IMR-90 (cell line): ENCODE measurements around the gene SARM1. TPM values are rescaled to one million over a fixed set of nuclear protein-coding genes. Genes with fewer than 3 reads are reported as not detected.

Source experiments
- ATAC-seq: fragments of 200-7000 bp; cut with Tn5 transposase; 2 replicates; pipeline ENCODE4 v1.9.1; 2020; ENCODE audit warnings: low read depth, mild to moderate bottlenecking, moderate library complexity
- BruUV-seq: library from RNA; stranded (reverse); fragments of 400-500 nt; replicated peaks from 2 replicates; lab custom pipeline; 2021; lab: Mats Ljungman, UMichigan
- CTCF ChIA-PET: fragments of 300-600 bp; formaldehyde crosslinking; extraction: SDS; loops from one replicate; lab custom pipeline; 2021; ENCODE audit warnings: antibody characterized with exemption; lab: Yijun Ruan, JAX
- POLR2A ChIA-PET: fragments of 300-600 bp; sonication (Branson Sonifier 250); formaldehyde crosslinking; loops from one replicate; lab custom pipeline; 2022; ENCODE audit warnings: antibody characterized with exemption; ENCODE audit not compliant: unreplicated experiment; lab: Charles Lee
- DNase-seq: peaks from one replicate; pipeline ENCODE4 v3.0.0; 2013
- H2AFZ ChIP-seq: replicated peaks from 2 replicates; pipeline ENCODE3; 2013; ENCODE audit warnings: low read length, mild to moderate bottlenecking; ENCODE audit not compliant: poor library complexity
- H2AK5ac ChIP-seq: 2 replicates; pipeline ENCODE4 v1.6.1; 2013; ENCODE audit warnings: low read depth, low read length, inconsistent platforms
- H2AK9ac ChIP-seq: replicated peaks from 2 replicates; pipeline ENCODE3; 2013; ENCODE audit warnings: mild to moderate bottlenecking, low read depth, low read length, moderate library complexity; ENCODE audit not compliant: poor library complexity
- H2BK120ac ChIP-seq: 2 replicates; pipeline ENCODE4 v1.6.1; 2013; ENCODE audit warnings: low read depth, low read length, inconsistent platforms
- H2BK15ac ChIP-seq: 3 replicates; pipeline ENCODE4 v1.6.1; 2013; ENCODE audit warnings: low read depth, low read length, inconsistent platforms
- H2BK20ac ChIP-seq: 2 replicates; pipeline ENCODE4 v1.6.1; 2013; ENCODE audit warnings: low read depth, mild to moderate bottlenecking, inconsistent platforms, low read length, moderate library complexity
- H2BK5ac ChIP-seq: 2 replicates; pipeline ENCODE4 v1.6.1; 2013; ENCODE audit warnings: mild to moderate bottlenecking, low read depth, low read length, inconsistent platforms; ENCODE audit not compliant: poor library complexity, severe bottlenecking
- H3K14ac ChIP-seq: replicated peaks from 2 replicates; pipeline ENCODE4 v1.6.1; 2013; ENCODE audit warnings: low read depth, low read length, inconsistent platforms
- H3K18ac ChIP-seq: 2 replicates; pipeline ENCODE4 v1.6.1; 2013; ENCODE audit warnings: low read depth, low read length, control low read depth
- H3K23ac ChIP-seq: 2 replicates; pipeline ENCODE4 v1.6.1; 2013; ENCODE audit warnings: low read depth, low read length, inconsistent platforms
- H3K27ac ChIP-seq: 2 replicates; pipeline ENCODE4 v1.5.1; 2013; ENCODE audit warnings: mild to moderate bottlenecking, control low read depth, low read length; ENCODE audit not compliant: insufficient read depth
- H3K27me3 ChIP-seq: 2 replicates; pipeline ENCODE4 v1.6.1; 2013; ENCODE audit warnings: low read length; ENCODE audit not compliant: control insufficient read depth, insufficient read depth
- H3K36me3 ChIP-seq: 2 replicates; pipeline ENCODE4 v1.6.1; 2013; ENCODE audit warnings: low read length, mixed read lengths; ENCODE audit not compliant: control insufficient read depth, insufficient read depth
- H3K4ac ChIP-seq: 2 replicates; pipeline ENCODE4 v1.6.1; 2013; ENCODE audit warnings: low read depth, low read length, inconsistent platforms
- H3K4me1 ChIP-seq: 2 replicates; pipeline ENCODE4 v1.6.1; 2013; ENCODE audit warnings: low read length, mixed read lengths; ENCODE audit not compliant: control insufficient read depth, insufficient read depth
- H3K4me2 ChIP-seq: 2 replicates; pipeline ENCODE4 v1.6.1; 2013; ENCODE audit warnings: low read depth, mild to moderate bottlenecking, control low read depth, low read length, moderate library complexity
- H3K4me3 ChIP-seq: 2 replicates; pipeline ENCODE4 v1.5.1; 2013; ENCODE audit warnings: low read depth, mild to moderate bottlenecking, control low read depth, low read length, moderate library complexity; ENCODE audit not compliant: insufficient read depth
- H3K56ac ChIP-seq: 2 replicates; pipeline ENCODE4 v1.6.1; 2013; ENCODE audit warnings: low read length, inconsistent platforms; ENCODE audit not compliant: insufficient read depth; ENCODE audit errors: extremely low read depth
- H3K79me1 ChIP-seq, 2 experiments: 2 replicates each; pipeline ENCODE4 v1.6.1; 2013; ENCODE audit warnings: low read length in 2 of 2, inconsistent platforms in 1 of 2, low read depth in 1 of 2
- H3K9ac ChIP-seq: 2 replicates; pipeline ENCODE4 v1.6.1; 2013; ENCODE audit warnings: low read depth, low read length, control low read depth
- H3K9me1 ChIP-seq: 2 replicates; pipeline ENCODE4 v1.6.1; 2013; ENCODE audit warnings: low read length, inconsistent platforms; ENCODE audit not compliant: insufficient read depth
- H3K9me3 ChIP-seq: 2 replicates; pipeline ENCODE4 v1.6.1; 2013; ENCODE audit warnings: low read length; ENCODE audit not compliant: control insufficient read depth, insufficient read depth
- H4K20me1 ChIP-seq: 2 replicates; pipeline ENCODE4 v1.6.1; 2013; ENCODE audit warnings: low read length, inconsistent platforms; ENCODE audit not compliant: insufficient read depth
- H4K5ac ChIP-seq: 2 replicates; pipeline ENCODE4 v1.6.1; 2013; ENCODE audit warnings: mild to moderate bottlenecking, low read depth, low read length, control low read depth
- H4K8ac ChIP-seq, 2 experiments: 2 replicates each; pipeline ENCODE4 v1.6.1; 2013; ENCODE audit warnings: low read depth in 2 of 2, low read length in 2 of 2, control low read depth in 1 of 2, inconsistent platforms in 1 of 2
- H4K91ac ChIP-seq: 2 replicates; pipeline ENCODE4 v1.6.1; 2013; ENCODE audit warnings: low read depth, low read length, inconsistent platforms; ENCODE audit not compliant: insufficient read depth
- BHLHE40 ChIP-seq: fragments of 150-350 bp; IDR thresholded peaks from 2 replicates; pipeline ENCODE4 v1.6.1; 2016; ENCODE audit warnings: mild to moderate bottlenecking, low read depth, low read length
- CEBPB ChIP-seq: IDR thresholded peaks from 2 replicates; pipeline ENCODE4 v1.6.1; 2012; ENCODE audit warnings: low read depth, low read length, improper control_type of control experiment
- CHD1 ChIP-seq: IDR thresholded peaks from 2 replicates; pipeline ENCODE4 v1.6.1; 2012; ENCODE audit warnings: low read depth, low read length, improper control_type of control experiment
- CTCF ChIP-seq: conservative IDR thresholded peaks from 2 replicates; pipeline ENCODE4 v1.5.1; 2012; ENCODE audit warnings: mild to moderate bottlenecking, low read depth, low read length, improper control_type of control experiment
- ELK1 ChIP-seq: fragments of 150-350 bp; IDR thresholded peaks from 2 replicates; pipeline ENCODE4 v1.6.1; 2016; ENCODE audit warnings: low read depth, mild to moderate bottlenecking, low read length, moderate library complexity, borderline replicate concordance
- FOS ChIP-seq: fragments of 150-350 bp; IDR thresholded peaks from 2 replicates; pipeline ENCODE4 v1.6.1; 2016; ENCODE audit warnings: low read depth, low read length
- MAFK ChIP-seq: IDR thresholded peaks from 2 replicates; pipeline ENCODE4 v1.6.1; 2012; ENCODE audit warnings: low read depth, low read length, improper control_type of control experiment
- MAZ ChIP-seq: IDR thresholded peaks from 2 replicates; pipeline ENCODE4 v1.6.1; 2012; ENCODE audit warnings: low read depth, mild to moderate bottlenecking, low read length, improper control_type of control experiment, moderate library complexity, borderline replicate concordance
- MXI1 ChIP-seq: IDR thresholded peaks from 2 replicates; pipeline ENCODE4 v1.6.1; 2012; ENCODE audit warnings: low read depth, mild to moderate bottlenecking, low read length, moderate library complexity, borderline replicate concordance
- NFE2L2 ChIP-seq: fragments of 150-350 bp; IDR thresholded peaks from 2 replicates; pipeline ENCODE4 v1.6.1; 2016; ENCODE audit warnings: low read depth, mild to moderate bottlenecking, low read length
- POLR2A ChIP-seq: IDR thresholded peaks from 2 replicates; pipeline ENCODE4 v1.6.1; 2012; ENCODE audit warnings: mild to moderate bottlenecking, low read depth, low read length
- RAD21 ChIP-seq: IDR thresholded peaks from 2 replicates; pipeline ENCODE4 v1.6.1; 2012; ENCODE audit warnings: low read length, improper control_type of control experiment
- RCOR1 ChIP-seq: IDR thresholded peaks from 2 replicates; pipeline ENCODE4 v1.6.1; 2012; ENCODE audit warnings: mild to moderate bottlenecking, low read length, improper control_type of control experiment; ENCODE audit not compliant: insufficient replicate concordance
- RFX5 ChIP-seq: IDR thresholded peaks from 2 replicates; pipeline ENCODE4 v1.8.0; 2012; ENCODE audit warnings: low read depth, mild to moderate bottlenecking, low read length, moderate library complexity
- SMC3 ChIP-seq: fragments of 150-350 bp; IDR thresholded peaks from 2 replicates; pipeline ENCODE4 v1.6.1; 2016; ENCODE audit warnings: low read depth, mild to moderate bottlenecking, antibody characterized with exemption, low read length, moderate library complexity
- USF2 ChIP-seq: fragments of 150-350 bp; IDR thresholded peaks from 2 replicates; pipeline ENCODE4 v1.6.1; 2017; ENCODE audit warnings: mild to moderate bottlenecking, antibody characterized with exemption, low read length, low read depth
- WGBS, 2 experiments: methylation state at CpG; one replicate each; pipeline versions ENCODE4 v1.1.5 to v1.1.7; 2013; ENCODE audit warnings: missing lambda C conversion rate in 2 of 2; ENCODE audit not compliant: insufficient read length in 1 of 2; ENCODE audit errors: extremely low coverage in 2 of 2; 5-methylcytosine and 5-hydroxymethylcytosine counted together
- dilution Hi-C: fragments of 300-500 bp; cut with HindIII; formaldehyde crosslinking; loops from one replicate; pipeline ENCODE4 v1.14.3; 2018; ENCODE audit warnings: low sequenced_read_pairs; ENCODE audit not compliant: unreplicated experiment
- in situ Hi-C: fragments of 300-500 bp; cut with MboI; formaldehyde crosslinking; loops from 3 replicates; pipeline ENCODE4 v1.14.3; 2019; ENCODE audit warnings: low sequenced_read_pairs, inconsistent platforms, mixed read lengths
- intact Hi-C: fragments of 100-400 bp; cut with micrococcal nuclease; formaldehyde crosslinking; loops from 2 replicates; pipeline ENCODE4 v1.10.0; 2022
- polyA plus RNA-seq, 3 experiments: library from polyadenylated mRNA; depleted of rRNA; stranded (reverse); fragments of >200 nt; gene quantifications; 2 replicates each; pipeline ENCODE4 v1.2.3, GENCODE V29; 2012; ENCODE audit warnings: low replicate concordance in 1 of 3
- total RNA-seq: library from RNA; depleted of rRNA; stranded (reverse); fragments of >200 nt; gene quantifications from 2 replicates; pipeline ENCODE4 v1.2.3, GENCODE V29; 2012

Gene SARM1
- total and polyA plus RNA-seq, 2 of the 4 experiments (the other 2 are of a cell fraction), result 3.4 to 11.4 TPM

GRCh38 chr17:28443901-28444638, 72.6 kb downstream of the SARM1 start:
- Histone ChIP-seq H3K4me3 (no peak overlapping the region), H2AK9ac (no peak overlapping the region), H2BK120ac (no peak overlapping the region), H3K79me1 (no peaks in the 10 kb centered on the region), H4K5ac (no peak overlapping the region), H3K27me3 (peaks cover 17% of the 10 kb centered on the region), H4K91ac (no peak overlapping the region), H3K9ac (no peak overlapping the region), H3K18ac (no peak overlapping the region), H3K27ac (no peak overlapping the region), H4K8ac (no peak overlapping the region), H2AFZ (no peak overlapping the region), H3K36me3 (no peaks in the 10 kb centered on the region), H3K4me1 (no peaks in the 10 kb centered on the region), H2AK5ac (no peak overlapping the region), H3K4ac (no peak overlapping the region), H2BK5ac (no peak overlapping the region), H4K20me1 (no peaks in the 10 kb centered on the region), H3K4me2 (no peak overlapping the region), H3K9me3 (no peaks in the 10 kb centered on the region), H3K9me1 (no peaks in the 10 kb centered on the region), H2BK15ac (no peak overlapping the region), H2BK20ac (no peak overlapping the region), H3K14ac (no peak overlapping the region), H3K56ac (no peak overlapping the region), H3K23ac (no peak overlapping the region)
- no peak for TF ChIP-seq MAFK
- TF ChIP-seq ELK1, result no peak
- no peak for TF ChIP-seq RCOR1
- no peak for TF ChIP-seq MAZ
- no peak for TF ChIP-seq SMC3
- TF ChIP-seq MXI1, result no peak
- TF ChIP-seq RAD21, result no peak
- TF ChIP-seq NFE2L2, result no peak
- no peak for TF ChIP-seq BHLHE40
- TF ChIP-seq RFX5, result no peak
- TF ChIP-seq CEBPB, result no peak
- TF ChIP-seq CHD1, result no peak
- TF ChIP-seq FOS, result no peak
- no peak for TF ChIP-seq USF2
- no peak for TF ChIP-seq POLR2A
- no peak for TF ChIP-seq CTCF
- ATAC-seq, result no peak
- CTCF ChIA-PET, result no interaction called here
- no TSS peak for BruUV-seq
- dilution Hi-C loops (no loop called here), intact Hi-C loops (no loop called here), in situ Hi-C loops (no loop called here)
- no peak for DNase-seq
- POLR2A ChIA-PET, result no interaction called here
- WGBS, 2 experiments, result 95% methylated on average over 5 of the region's 9 CpGs; no CpG with 5 or more reads in 1 of the 2 experiments
